GM19455 (cell line): ENCODE results near the gene PHF20.
"Not testable (repeated sequence)": the region's sequence is repeated elsewhere in the genome, so short reads cannot be mapped to it uniquely, and the experiment has no call there.

ENCODE experiments used
- ATAC-seq: cut with Tn5 transposase; IDR thresholded peaks from one replicate; pipeline ENCODE4 v1.9.1; 2021; ENCODE audit not compliant: unreplicated experiment

Gene PHF20

GRCh38 chr20:35833241-35833640 is 61.4 kb downstream of the PHF20 start:
- ATAC-seq = no peak

- ATAC-seq = no peak
Observed at GRCh38 chr20:35837577-35838195, 65.9 kb downstream of the PHF20 start.

- ATAC-seq = no peak
Observed at GRCh38 chr20:35838205-35838604, 66.4 kb downstream of the PHF20 start.

- no peak for ATAC-seq
Observed at GRCh38 chr20:35839904-35840303, 68.1 kb downstream of the PHF20 start.

- ATAC-seq = no peak
Observed at GRCh38 chr20:35840421-35840820, 68.6 kb downstream of the PHF20 start.

GRCh38 chr20:35842361-35842760 is 70.5 kb downstream of the PHF20 start:
- ATAC-seq = no peak

- ATAC-seq = not testable (repeated sequence)
Observed at GRCh38 chr20:35843894-35844293, 72.1 kb downstream of the PHF20 start.

GRCh38 chr20:35845561-35845960 is 73.7 kb downstream of the PHF20 start:
- ATAC-seq = no peak

- no peak for ATAC-seq
Observed at GRCh38 chr20:35849706-35850105, 77.9 kb downstream of the PHF20 start.

- not testable (repeated sequence) for ATAC-seq
Observed at GRCh38 chr20:35851659-35852058, 79.8 kb downstream of the PHF20 start.

- ATAC-seq = no peak
Observed at GRCh38 chr20:35854713-35855348, 83.0 kb downstream of the PHF20 start.

- not testable (repeated sequence) for ATAC-seq
Observed at GRCh38 chr20:35855641-35856040, 83.8 kb downstream of the PHF20 start.

GRCh38 chr20:35856866-35857265 is 85.1 kb downstream of the PHF20 start:
- no peak for ATAC-seq

GRCh38 chr20:35866418-35867202 is 94.8 kb downstream of the PHF20 start:
- ATAC-seq = no peak

- no peak for ATAC-seq
Observed at GRCh38 chr20:35870541-35871258, 98.9 kb downstream of the PHF20 start.

- ATAC-seq = no peak
Observed at GRCh38 chr20:35871259-35871771, 99.5 kb downstream of the PHF20 start.

GRCh38 chr20:35876033-35876320 is 104.2 kb downstream of the PHF20 start:
- ATAC-seq = no peak

GRCh38 chr20:35877611-35878010 is 105.8 kb downstream of the PHF20 start:
- no peak for ATAC-seq

GRCh38 chr20:35878113-35878625 is 106.4 kb downstream of the PHF20 start:
- ATAC-seq = no peak

- ATAC-seq = no peak
Observed at GRCh38 chr20:35881676-35882075, 109.9 kb downstream of the PHF20 start.
